CD4-positive, alpha-beta T cell treated with Interferon alpha-2 for 1 hour (primary cell): ENCODE measurements around the gene SBNO2.

Source experiments
- DNase-seq, 2 donors: peaks; one replicate each; pipeline ENCODE4 v3.0.0-alpha.2; 2020 to 2022

SBNO2 gene

GRCh38 chr19:1069009-1069779 is 104.9 kb downstream of the SBNO2 start:
- peak; percentile 78 to 86 for DNase-seq

GRCh38 chr19:1068009-1069001 is 105.8 kb downstream of the SBNO2 start:
- peak; percentile 69 to 82 for DNase-seq

GRCh38 chr19:1067341-1067957 is 106.6 kb downstream of the SBNO2 start:
- no peak for DNase-seq

GRCh38 chr19:1066748-1067340 is 107.2 kb downstream of the SBNO2 start, which contains the start of gene ARHGAP45:
Gene ARHGAP45, plus strand, starts transcription at chr19:1067167. Its CDS starts 239 bp downstream, at chr19:1067406.
- DNase-seq = peak; percentile 83 to 90

GRCh38 chr19:1066251-1066747 is 107.8 kb downstream of the SBNO2 start:
- no peak for DNase-seq

- no peak for DNase-seq
These were observed 108.4 kb downstream of the SBNO2 start for GRCh38 chr19:1065606-1066109.

- peak; percentile 74 to 76 for DNase-seq
These were observed 109.1 kb downstream of the SBNO2 start for GRCh38 chr19:1064661-1065605.

- no peak for DNase-seq
These were observed 110.0 kb downstream of the SBNO2 start for GRCh38 chr19:1063909-1064660.

- DNase-seq = peak; percentile 77 to 80
These were observed 110.8 kb downstream of the SBNO2 start for GRCh38 chr19:1063030-1063908.

- DNase-seq = no peak
These were observed 111.6 kb downstream of the SBNO2 start for GRCh38 chr19:1062387-1063029.

GRCh38 chr19:1061987-1062386 is 112.1 kb downstream of the SBNO2 start:
- DNase-seq = no peak

GRCh38 chr19:1060689-1061088 is 113.4 kb downstream of the SBNO2 start:
- no peak for DNase-seq

- no peak for DNase-seq
These were observed 116.0 kb downstream of the SBNO2 start for GRCh38 chr19:1058112-1058511.
